ENCODE measurements around the gene KCTD15. TPM values are rescaled to one million over a fixed set of nuclear protein-coding genes. Genes with fewer than 3 reads are reported as not detected.

Gene KCTD15
- total and polyA plus RNA-seq, 9 donors = 12.6 to 45.7 (median 29.5) TPM

DNA sequence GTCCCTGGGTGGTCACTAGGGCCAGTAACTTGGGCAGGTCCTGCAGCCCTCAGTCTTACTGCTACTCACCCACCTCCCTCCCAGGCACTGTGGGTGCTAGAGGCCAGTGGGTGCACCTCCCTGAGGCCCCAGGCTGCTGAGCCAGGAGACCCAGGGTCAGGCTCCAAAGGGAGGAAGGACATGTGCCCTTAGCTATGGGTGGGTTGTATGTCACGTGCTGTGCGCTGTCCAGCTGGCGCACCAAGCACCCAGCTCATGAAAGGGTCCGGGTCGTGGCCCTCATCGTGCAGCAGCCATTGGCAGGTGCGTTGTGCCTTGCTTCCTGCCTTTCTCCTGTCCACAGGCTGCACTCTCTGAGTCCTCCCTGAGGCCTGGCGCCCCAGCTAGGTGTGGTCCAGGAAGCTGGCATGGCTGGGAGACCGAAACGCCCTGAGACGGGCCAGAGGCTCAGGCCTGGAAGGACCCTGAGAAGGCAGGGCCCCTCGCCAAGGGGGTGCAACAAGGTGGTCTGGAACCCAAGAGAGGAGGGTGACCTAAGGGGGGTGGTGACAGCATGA, 47.0 kb upstream of the KCTD15 start:
- H3K4me3 ChIP-seq = no peak overlapping the region
- H3K4me1 ChIP-seq (ENCODE audit: insufficient read depth) = no peaks in the 10 kb centered on the region
- no peak for DNase-seq
- no peaks in the 10 kb centered on the region for H3K36me3 ChIP-seq
- no peaks in the 10 kb centered on the region for H3K27me3 ChIP-seq
- H3K9me3 ChIP-seq = no peaks in the 10 kb centered on the region
- no peak overlapping the region for H3K27ac ChIP-seq
- intact Hi-C loops (cut with DNase I) = no loop called here
- WGBS, 3 donors = 80 to 90% (median 88%) methylated on average over 12 of the region's 12 CpGs
- TF ChIP-seq, protein P1, sequence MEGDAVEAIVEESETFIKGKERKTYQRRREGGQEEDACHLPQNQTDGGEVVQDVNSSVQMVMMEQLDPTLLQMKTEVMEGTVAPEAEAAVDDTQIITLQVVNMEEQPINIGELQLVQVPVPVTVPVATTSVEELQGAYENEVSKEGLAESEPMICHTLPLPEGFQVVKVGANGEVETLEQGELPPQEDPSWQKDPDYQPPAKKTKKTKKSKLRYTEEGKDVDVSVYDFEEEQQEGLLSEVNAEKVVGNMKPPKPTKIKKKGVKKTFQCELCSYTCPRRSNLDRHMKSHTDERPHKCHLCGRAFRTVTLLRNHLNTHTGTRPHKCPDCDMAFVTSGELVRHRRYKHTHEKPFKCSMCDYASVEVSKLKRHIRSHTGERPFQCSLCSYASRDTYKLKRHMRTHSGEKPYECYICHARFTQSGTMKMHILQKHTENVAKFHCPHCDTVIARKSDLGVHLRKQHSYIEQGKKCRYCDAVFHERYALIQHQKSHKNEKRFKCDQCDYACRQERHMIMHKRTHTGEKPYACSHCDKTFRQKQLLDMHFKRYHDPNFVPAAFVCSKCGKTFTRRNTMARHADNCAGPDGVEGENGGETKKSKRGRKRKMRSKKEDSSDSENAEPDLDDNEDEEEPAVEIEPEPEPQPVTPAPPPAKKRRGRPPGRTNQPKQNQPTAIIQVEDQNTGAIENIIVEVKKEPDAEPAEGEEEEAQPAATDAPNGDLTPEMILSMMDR (IDR thresholded peaks at IDR 0.05) = no peak
- TF ChIP-seq EP300 (IDR thresholded peaks at IDR 0.05) (no peak), POLR2A (IDR thresholded peaks at IDR 0.05) (no peak)

DNA sequence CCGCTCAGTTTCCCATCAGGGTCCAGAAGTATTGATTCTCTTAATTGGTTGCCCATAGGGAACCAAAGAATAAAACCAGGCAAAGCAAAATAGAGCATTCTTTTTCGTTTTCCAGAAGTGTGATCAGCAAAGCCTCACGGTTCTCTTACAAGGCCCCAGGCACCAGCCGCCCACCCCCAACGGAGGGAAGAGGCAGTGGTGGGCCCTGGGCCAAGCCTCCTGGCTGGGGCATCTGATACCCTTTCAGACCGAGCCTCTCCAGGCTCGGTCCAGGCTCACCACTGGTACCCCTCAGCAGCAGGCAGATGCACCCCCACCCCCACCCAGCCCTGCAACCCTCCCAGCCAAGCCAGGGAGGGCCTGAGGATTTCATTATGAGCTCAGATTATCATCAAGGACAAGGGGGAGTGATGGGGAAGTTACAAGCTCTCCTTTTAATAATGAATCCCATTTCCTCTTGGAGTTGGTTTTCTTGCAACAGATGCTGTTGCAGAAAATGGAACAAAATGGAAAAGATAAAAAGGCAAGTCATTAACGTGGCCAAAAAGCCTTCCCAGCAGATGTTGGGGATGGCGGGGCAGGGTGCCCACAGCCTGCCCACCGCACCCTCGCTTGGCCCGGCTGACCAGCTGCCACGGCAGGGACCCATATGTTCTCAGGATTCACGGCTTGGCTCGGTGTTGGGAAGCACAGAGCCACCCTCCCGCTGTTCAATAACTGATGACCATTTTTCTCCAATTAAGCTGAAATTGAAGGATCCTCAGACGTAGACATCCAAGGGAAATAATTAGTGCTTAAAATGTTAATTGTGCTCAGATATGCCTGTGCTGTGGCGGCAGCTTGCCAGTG, 45.9 kb upstream of the KCTD15 start:
- WGBS, 3 donors = 39 to 46% (median 42%) methylated on average over 18 of the region's 18 CpGs
- no peaks in the 10 kb centered on the region for H3K4me1 ChIP-seq (ENCODE audit: insufficient read depth)
- TF ChIP-seq, protein P1 (IDR thresholded peaks at IDR 0.05) = no peak
- no peak for TF ChIP-seq EP300 (IDR thresholded peaks at IDR 0.05)
- no peak for TF ChIP-seq POLR2A (IDR thresholded peaks at IDR 0.05)
- H3K27ac ChIP-seq = no peak overlapping the region
- no peaks in the 10 kb centered on the region for H3K27me3 ChIP-seq
- H3K4me3 ChIP-seq = no peak overlapping the region
- no peaks in the 10 kb centered on the region for H3K36me3 ChIP-seq
- intact Hi-C loops (cut with DNase I) = no loop called here
- DNase-seq = no peak
- H3K9me3 ChIP-seq = no peaks in the 10 kb centered on the region

DNA sequence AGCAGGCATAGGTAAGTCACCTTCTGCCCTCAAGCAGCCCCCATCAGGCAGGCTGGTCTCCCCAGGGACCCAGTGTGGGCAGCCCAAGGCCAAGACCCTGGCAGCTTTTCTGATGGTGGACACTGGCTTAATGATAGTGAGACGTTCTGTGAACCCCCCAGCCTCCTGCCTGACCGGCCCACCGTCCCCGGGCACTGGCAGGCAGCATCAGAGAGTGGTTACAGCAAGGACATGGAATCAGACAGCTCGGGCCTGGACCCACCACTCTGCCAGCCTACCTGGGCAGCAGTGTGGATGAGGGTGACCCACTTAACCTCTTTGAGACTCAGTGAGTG, 45.3 kb upstream of the KCTD15 start:
- Histone ChIP-seq H3K4me3 (no peak overlapping the region), H3K36me3 (no peaks in the 10 kb centered on the region), H3K4me1 (ENCODE audit: insufficient read depth) (no peaks in the 10 kb centered on the region), H3K27me3 (no peaks in the 10 kb centered on the region), H3K9me3 (no peaks in the 10 kb centered on the region), H3K27ac (no peak overlapping the region)
- intact Hi-C loops (cut with DNase I) = no loop called here
- WGBS, 3 donors = 71 to 74% (median 72%) methylated on average over 5 of the region's 5 CpGs
- TF ChIP-seq, protein P1 (IDR thresholded peaks at IDR 0.05) = no peak
- TF ChIP-seq POLR2A (IDR thresholded peaks at IDR 0.05) (no peak), EP300 (IDR thresholded peaks at IDR 0.05) (no peak)
- DNase-seq = no peak

DNA sequence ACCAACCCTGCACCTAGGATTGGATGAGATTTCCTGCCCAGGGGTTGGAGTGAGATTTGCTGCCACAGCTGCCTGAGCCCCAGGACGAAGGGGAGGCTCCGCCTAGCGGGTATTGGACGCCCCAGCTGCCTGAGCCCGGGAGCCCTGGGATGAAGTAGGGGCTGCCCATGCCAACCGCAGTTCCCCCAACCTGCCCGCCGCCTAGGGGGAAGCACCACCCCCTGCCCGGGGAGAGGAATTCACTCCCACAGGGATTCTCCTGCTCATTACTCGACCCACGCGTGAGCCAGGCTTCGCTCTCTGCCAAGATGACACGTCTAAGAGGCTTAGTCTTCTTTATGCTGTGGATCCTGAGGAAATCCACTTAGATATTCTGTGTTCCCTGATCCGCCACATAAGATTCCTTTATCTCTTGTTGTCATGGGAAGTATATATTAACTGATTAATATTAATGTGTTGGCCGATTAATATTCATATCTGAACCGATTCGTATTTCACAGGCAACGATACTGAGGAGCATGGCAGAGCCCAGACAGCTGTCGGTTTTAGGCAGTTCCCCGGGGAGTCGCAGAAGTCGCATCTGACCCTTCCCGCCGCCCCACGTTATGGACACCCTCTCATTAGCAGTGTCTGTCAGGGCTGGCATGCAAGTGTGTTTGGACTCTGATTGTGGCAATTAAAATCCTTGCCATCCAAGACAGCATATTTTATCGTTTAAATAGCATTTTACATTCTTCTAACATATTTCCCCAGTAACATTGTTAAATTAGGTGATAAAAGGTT, 44.5 kb upstream of the KCTD15 start:
- no peak for DNase-seq
- intact Hi-C loops (cut with DNase I) = no loop called here
- no peaks in the 10 kb centered on the region for H3K27me3 ChIP-seq
- WGBS, 3 donors = 37 to 39% (median 38%) methylated on average over 27 of the region's 27 CpGs
- H3K36me3 ChIP-seq = no peaks in the 10 kb centered on the region
- no peak overlapping the region for H3K27ac ChIP-seq
- no peaks in the 10 kb centered on the region for H3K4me1 ChIP-seq (ENCODE audit: insufficient read depth)
- TF ChIP-seq EP300 (IDR thresholded peaks at IDR 0.05) (no peak), POLR2A (IDR thresholded peaks at IDR 0.05) (no peak)
- H3K9me3 ChIP-seq = no peaks in the 10 kb centered on the region
- no peak overlapping the region for H3K4me3 ChIP-seq
